Femur (tissue), 1 donor: ENCODE data around the gene TTC6.

Source experiments
- DNase-seq: peaks from one replicate; pipeline ENCODE4 v3.0.0-alpha.2; 2017

The TTC6 gene

GRCh38 chr14:37598747-37599506 lies 3.5 kb downstream of the TTC6 start:
- DNase-seq: no peak

DNA sequence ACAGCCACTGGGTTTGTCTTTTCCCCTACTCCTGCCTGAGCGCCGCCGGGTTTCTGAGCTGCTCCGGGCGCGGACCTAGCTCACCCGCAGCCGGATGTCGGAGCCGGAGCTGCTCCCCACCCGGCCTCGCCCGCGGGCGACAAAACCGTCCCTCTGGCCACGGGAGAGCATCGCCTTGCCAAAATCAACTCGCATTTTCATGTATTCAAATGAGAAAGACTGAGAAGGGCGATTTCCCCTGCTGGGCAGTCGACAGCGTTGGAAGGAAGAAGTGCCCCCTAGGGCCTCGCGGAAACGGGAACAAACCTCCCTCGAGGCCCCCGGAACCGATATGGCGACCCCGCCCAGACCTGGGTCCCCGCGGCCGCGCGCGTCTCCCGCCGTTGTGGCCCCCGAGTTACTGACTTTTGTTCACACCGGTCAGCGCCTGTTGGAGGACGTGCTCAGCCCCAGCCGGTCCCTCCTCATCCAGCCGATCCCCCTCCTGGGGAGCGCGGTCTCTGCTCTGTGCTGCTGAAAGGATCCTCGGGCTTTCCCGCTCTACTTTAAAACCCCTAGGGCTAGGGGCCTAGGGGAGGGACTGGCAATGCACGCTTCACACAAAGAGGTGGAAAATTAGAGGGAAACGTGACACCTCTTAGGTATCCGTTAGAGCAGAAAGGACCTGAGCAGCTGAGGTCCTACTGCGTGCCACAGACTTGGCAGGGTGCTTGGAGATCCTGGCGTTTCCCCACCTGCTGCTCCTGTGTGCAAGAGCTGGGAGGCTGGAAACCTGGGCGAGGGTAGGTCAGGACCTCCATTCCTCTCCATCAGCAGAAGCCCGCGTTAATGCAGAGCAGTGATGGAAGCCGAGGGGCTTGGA lies 4.3 kb downstream of the TTC6 start:
- DNase-seq: no peak

DNA sequence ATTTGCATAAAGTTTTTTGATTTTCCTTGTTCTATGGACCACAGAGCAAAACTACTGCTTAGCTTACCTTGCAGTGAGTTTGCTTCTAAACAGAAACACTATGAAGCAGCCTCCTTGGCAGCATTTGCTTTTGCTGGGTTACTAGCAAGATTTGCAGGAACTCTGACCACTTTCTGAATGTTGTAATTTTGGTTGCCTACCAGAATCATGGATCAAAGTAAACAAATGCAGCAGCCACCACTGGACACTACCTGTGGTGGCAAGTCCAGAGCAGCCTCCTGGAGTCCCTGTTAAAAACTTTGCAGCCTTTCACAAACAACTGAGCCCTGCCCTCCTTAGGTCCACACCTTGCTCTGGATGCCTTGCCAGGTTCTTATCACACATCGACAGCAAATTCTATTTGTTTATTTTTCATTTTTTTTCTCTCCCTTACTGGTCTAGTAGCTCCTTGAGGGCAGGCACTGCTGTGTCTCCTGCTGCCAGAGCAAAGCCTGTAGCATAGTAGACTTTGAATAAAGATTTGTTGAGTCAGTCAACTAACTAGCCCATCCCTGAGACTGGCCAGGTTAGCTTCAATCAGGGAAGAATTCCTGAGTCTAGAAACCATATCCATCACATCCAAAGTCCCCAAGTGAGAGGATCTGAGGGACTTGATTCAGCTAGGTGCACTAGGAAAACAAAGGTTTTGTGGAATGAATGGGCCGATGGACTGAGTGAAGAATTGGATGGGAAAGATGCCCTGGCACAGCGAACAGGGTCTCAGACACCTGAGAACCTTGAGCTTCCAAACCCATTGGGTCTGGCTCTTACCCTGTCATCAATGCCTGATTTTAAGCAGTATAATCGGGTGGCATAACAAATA lies 5.7 kb downstream of the TTC6 start:
- DNase-seq: no peak

GRCh38 chr14:37601865-37602264 lies 6.4 kb downstream of the TTC6 start:
- DNase-seq: no peak

- no peak for DNase-seq
These were observed 7.4 kb downstream of the TTC6 start for GRCh38 chr14:37602605-37603453.

DNA sequence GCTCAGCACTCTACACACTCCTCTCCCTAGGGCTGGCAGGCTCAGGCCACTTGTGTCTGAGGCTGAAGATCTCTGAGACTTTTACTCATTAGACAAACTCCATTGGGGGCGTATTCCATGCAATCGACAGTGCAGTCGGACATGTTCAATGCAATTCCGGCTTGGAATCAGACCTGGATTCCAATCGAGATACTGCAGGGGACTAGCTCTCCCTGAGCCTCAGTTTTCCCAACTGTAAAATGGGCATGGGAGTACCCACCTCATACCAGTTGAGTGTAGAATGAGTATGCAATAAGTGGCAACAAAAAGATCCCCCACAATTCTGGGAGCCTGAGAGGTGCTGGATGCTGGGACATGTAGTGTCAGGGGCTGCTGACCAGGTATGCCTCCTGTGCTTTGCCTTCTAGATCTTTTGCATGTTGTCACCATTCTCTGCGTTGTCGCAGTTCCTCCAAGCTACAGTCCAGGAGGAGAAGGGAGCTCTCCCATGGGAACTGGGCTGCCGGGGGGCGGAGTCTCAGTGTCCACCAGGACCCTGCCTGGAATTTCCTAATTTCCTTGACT lies 8.3 kb downstream of the TTC6 start:
- no peak for DNase-seq

- no peak for DNase-seq
These were observed 11.2 kb downstream of the TTC6 start for GRCh38 chr14:37606678-37607077.

- DNase-seq: no peak
These were observed 13.2 kb downstream of the TTC6 start for GRCh38 chr14:37608649-37609048.

DNA sequence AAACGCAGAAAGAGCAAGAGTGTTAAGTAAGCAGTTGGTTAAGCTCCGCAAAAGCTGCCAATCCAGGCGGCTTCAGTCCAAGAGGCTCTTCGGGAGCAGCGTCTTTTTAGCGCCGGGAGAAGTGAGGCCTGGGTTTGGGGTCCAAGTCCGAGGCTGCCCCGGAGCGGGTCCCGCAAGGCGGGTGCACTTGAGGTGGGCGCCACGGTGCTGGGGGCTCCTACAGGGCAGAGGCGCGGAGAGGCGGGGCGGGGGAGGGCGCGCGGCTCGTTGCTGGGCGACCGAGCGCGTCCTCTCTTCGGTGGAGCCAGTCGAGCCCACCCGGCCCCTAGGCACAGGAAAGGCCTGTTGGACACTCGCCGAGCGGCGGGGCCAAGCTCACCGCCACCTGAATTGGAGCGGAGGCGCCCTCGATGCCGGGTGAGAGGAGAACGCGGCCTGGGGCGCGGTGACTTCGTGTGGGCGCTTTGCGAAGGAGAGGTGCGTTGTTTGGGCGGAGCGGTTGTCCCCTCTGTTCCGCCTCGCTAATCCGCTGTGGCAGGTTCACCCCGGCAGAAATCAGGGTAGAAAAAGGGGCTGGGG lies 15.6 kb downstream of the TTC6 start:
- no peak for DNase-seq

DNA sequence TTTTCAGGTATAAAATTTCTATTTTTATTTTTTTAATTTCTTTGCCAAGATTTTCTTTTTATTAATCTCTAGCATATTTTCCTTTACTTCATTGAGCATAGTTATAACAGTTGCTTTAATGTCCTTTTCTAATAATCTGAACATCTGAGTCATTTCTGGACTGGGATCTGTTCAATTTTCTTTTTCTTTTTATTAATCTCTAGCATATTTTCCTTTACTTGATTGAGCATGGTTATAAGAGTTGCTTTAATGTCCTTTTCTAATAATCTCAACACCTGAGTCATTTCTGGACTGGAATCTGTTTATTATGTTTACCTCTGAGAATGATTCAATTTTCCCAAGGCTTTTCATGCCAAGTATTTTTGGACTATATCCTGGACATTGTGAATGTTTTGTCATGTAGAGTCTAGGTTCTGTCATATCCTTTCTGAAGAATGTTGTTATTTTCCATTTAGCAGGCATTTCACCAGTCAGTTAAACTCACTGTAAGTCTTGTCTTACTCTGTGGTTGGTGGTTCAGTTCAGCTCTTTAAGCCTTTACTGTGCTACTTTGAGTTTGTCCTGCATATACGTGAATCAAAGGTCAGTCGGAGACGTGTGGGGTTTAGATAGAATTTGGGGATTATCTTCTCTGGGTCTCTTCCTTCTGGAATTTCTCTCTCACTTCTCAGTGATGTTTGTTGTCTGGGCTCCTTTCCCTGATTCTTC lies 20.3 kb downstream of the TTC6 start:
- DNase-seq: no peak

GRCh38 chr14:37616853-37617252 lies 21.4 kb downstream of the TTC6 start:
- no peak for DNase-seq

DNA sequence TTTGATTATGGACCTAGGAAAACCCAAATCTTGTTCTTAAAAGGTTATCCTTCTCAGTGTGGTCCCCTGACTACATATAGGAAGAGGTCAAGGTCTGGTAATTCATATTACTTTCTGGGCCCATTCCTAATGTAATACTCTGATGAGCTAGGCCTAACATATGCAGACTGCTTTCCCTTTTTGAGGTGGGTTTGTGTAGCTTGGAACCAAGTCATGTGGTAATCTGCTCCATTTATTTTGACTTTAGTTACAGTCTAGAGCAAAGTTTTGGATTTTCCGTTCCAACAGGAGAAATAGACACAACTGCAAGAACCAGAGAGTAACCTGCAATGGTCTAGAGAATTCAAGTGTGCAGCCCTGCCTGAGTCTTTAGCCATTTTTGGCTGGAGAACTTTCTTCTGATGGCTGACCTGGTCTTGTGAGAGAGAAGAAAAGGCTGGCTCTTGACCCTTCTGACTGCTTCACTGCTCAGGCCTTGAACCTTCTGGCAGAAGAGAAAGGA lies 22.5 kb downstream of the TTC6 start:
- DNase-seq: no peak

GRCh38 chr14:37618498-37619028 lies 23.1 kb downstream of the TTC6 start:
- no peak for DNase-seq

DNA sequence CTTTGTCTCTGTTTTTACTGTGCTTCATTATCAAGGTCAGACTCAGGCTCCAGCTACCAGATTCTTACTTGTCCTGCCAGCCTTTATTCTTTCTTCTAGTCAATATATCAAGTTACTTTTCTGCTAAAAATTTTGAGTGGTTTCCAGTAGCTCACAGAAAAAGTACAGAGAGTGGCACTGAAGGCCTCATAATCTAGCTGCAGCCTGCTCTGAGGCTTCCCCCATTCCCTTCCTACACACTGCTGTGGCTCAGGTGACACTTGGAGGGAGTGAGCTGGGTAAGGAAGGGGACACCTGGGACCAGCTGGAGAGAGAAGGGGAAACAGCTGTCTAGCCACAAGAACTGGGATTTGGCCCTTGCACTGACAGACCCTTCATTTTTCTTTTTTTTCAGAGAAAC lies 25.4 kb downstream of the TTC6 start:
- DNase-seq: no peak

- no peak for DNase-seq
These were observed 26.9 kb downstream of the TTC6 start for GRCh38 chr14:37622231-37622923.

- DNase-seq: no peak
These were observed 28.1 kb downstream of the TTC6 start for GRCh38 chr14:37623426-37623951.

- no peak for DNase-seq
These were observed 28.5 kb downstream of the TTC6 start for GRCh38 chr14:37623971-37624370.

- DNase-seq: no peak
These were observed 30.5 kb downstream of the TTC6 start for GRCh38 chr14:37625597-37626595.
